Duodenal mucosa (tissue), 2 donors: ENCODE results near the gene PAM.
"Not testable (repeated sequence)": the region's sequence is repeated elsewhere in the genome, so short reads cannot be mapped to it uniquely, and the experiment has no call there.

ENCODE experiments used
- H3K27ac ChIP-seq: one replicate; pipeline ENCODE4 v1.7.0; 2013; ENCODE audit warnings: low read depth, low read length
- H3K27me3 ChIP-seq, 2 donors: one replicate each; pipeline ENCODE4 v1.7.0; 2013; ENCODE audit warnings: low read length in 2 of 2, control low read depth in 1 of 2; ENCODE audit not compliant: insufficient read depth in 2 of 2, control insufficient read depth in 1 of 2
- H3K36me3 ChIP-seq, 2 donors: one replicate each; pipeline ENCODE4 v1.7.0; 2013; ENCODE audit warnings: low read length in 2 of 2, control low read depth in 1 of 2; ENCODE audit not compliant: insufficient read depth in 2 of 2, control insufficient read depth in 1 of 2
- H3K4me1 ChIP-seq, 2 donors: one replicate each; pipeline ENCODE4 v1.7.0; 2013; ENCODE audit warnings: low read length in 2 of 2, control low read depth in 1 of 2; ENCODE audit not compliant: insufficient read depth in 2 of 2, control insufficient read depth in 1 of 2
- H3K4me3 ChIP-seq, 2 donors: one replicate each; pipeline ENCODE4 v1.7.0; 2013; ENCODE audit warnings: low read length in 2 of 2, low read depth in 1 of 2
- H3K9ac ChIP-seq, 2 donors: one replicate each; pipeline ENCODE4 v1.7.0; 2013; ENCODE audit warnings: low read length in 2 of 2, low read depth in 1 of 2
- H3K9me3 ChIP-seq, 2 donors: one replicate each; pipeline ENCODE4 v1.7.0; 2013; ENCODE audit warnings: low read length in 2 of 2, control low read depth in 1 of 2; ENCODE audit not compliant: control insufficient read depth in 1 of 2

The PAM gene

GRCh38 chr5:102903074-102903871 is 148.2 kb downstream of the PAM start:
- no peaks in the 10 kb centered on the region for H3K4me1 ChIP-seq
- no peak overlapping the region for H3K27ac ChIP-seq
- no peak overlapping the region for H3K9ac ChIP-seq
- H3K36me3 ChIP-seq, result no peaks in the 10 kb centered on the region
- no peaks in the 10 kb centered on the region for H3K27me3 ChIP-seq
- no peak overlapping the region for H3K4me3 ChIP-seq
- H3K9me3 ChIP-seq, result no peaks in the 10 kb centered on the region

DNA sequence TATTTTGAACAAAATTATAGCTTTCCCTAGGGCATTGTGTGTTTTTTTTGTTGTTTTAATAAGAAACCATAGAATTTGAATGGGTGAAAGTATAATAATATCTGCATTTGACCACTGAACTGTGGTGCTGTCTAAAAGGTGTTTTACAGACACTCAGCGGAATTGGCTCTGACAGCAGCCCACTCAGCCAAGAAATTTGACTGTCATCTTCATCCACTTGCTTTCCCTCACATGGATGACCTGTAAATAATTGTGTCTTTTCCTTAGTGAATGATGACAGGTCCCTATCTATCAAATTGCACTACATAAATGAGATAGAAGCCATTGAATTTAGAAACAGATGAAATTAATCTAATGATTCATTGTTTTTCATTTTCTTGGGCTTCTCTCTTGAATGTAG is 150.0 kb downstream of the PAM start:
- Histone ChIP-seq H3K4me3 (no peak overlapping the region), H3K27me3 (no peaks in the 10 kb centered on the region), H3K9ac (no peak overlapping the region), H3K4me1 (no peaks in the 10 kb centered on the region), H3K9me3 (no peaks in the 10 kb centered on the region), H3K27ac (no peak overlapping the region), H3K36me3 (no peaks in the 10 kb centered on the region)

- not testable (repeated sequence) for H3K36me3 ChIP-seq, H3K27ac ChIP-seq, H3K9me3 ChIP-seq, H3K27me3 ChIP-seq, H3K4me3 ChIP-seq, H3K4me1 ChIP-seq, H3K9ac ChIP-seq
Measured at GRCh38 chr5:102907099-102907498, 152.0 kb downstream of the PAM start.

DNA sequence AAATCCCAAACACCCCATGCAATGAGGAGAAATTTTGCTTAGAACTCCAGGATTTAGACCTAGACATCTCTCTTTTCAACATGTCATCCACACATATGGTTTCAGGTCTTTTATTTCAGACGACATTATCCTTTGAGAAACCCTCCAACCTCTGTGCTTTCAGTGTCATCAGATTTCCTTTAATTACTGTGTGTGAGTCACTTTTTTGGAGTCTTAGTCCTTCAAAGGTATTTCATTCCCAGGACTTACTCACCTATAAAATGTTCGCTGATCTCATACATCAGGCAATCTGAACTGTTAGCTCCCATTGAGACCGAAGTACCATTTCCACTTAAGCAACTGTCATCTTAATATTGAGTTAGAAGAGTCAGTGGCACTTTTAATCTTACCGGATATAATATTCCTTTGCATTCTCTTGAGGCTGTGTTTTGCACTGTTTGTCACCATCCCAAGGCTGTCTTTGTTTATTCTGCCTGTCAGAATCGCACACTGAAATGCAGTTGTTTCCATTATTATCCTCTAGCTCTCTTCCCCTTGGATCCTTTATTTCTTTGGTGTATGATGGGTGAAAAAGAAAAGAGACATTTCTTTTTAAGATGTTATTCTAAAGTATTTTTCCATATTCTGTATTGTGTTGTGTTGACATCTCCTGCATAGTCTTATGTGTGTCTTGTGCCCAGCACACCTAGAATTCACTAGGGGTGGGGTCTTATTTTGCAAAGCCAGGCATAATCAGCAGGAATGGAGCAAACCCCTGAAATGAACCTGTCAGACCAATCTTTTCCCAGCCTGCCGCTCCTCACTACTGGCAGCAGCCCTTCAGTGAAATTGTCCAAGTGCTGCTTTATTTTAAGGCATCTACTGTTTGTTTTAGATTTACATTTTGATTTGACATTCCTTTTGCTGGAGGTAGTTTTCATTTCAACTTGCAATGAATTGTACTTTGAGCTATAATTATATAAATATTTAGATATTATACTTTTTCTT is 155.4 kb downstream of the PAM start:
- no peak overlapping the region for H3K9ac ChIP-seq
- H3K4me3 ChIP-seq, result no peak overlapping the region
- no peaks in the 10 kb centered on the region for H3K27me3 ChIP-seq
- no peaks in the 10 kb centered on the region for H3K9me3 ChIP-seq
- no peaks in the 10 kb centered on the region for H3K4me1 ChIP-seq
- H3K27ac ChIP-seq, result no peak overlapping the region
- H3K36me3 ChIP-seq, result no peaks in the 10 kb centered on the region

- H3K27me3 ChIP-seq, result no peaks in the 10 kb centered on the region
- no peaks in the 10 kb centered on the region for H3K9me3 ChIP-seq
- H3K9ac ChIP-seq, result no peak overlapping the region
- no peaks in the 10 kb centered on the region for H3K36me3 ChIP-seq
- no peak overlapping the region for H3K4me3 ChIP-seq
- H3K27ac ChIP-seq, result no peak overlapping the region
- H3K4me1 ChIP-seq, result no peaks in the 10 kb centered on the region
Measured at GRCh38 chr5:102911973-102912372, 156.9 kb downstream of the PAM start.

GRCh38 chr5:102916109-102916508 is 161.0 kb downstream of the PAM start:
- no peak overlapping the region for H3K4me3 ChIP-seq
- no peaks in the 10 kb centered on the region for H3K27me3 ChIP-seq
- no peaks in the 10 kb centered on the region for H3K4me1 ChIP-seq
- H3K27ac ChIP-seq, result no peak overlapping the region
- H3K36me3 ChIP-seq, result no peaks in the 10 kb centered on the region
- H3K9me3 ChIP-seq, result no peaks in the 10 kb centered on the region
- H3K9ac ChIP-seq, result no peak overlapping the region

DNA sequence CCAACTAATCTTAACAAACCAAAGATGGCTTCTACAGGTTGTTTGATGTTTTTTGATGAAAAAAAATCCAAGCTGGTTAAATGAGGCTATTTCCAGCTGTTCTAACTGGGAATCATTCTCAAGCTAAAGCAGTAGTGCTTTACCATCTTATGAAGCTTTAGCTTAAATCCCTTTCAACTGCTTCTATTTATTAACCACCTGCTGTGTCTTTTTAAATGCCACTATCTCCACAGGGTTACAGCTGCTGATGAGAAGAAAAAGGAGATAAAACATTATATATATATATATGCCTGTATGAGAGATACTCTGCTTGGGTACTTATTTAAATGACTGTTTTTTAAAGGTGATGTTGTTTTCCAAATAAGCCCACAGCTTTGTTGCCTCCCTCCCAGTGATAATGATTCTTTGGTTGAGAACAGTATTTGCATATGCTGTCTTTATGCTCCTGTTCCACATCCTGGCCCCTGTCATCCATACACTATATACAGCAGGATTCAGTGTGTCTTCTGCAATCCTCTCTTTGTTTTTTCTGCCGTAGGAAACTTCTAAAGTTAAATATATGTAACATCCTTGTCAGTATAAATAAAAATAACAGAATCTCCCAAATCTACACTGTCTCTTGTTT is 164.0 kb downstream of the PAM start:
- H3K27ac ChIP-seq, result no peak overlapping the region
- no peaks in the 10 kb centered on the region for H3K9me3 ChIP-seq
- H3K4me1 ChIP-seq, result no peaks in the 10 kb centered on the region
- H3K9ac ChIP-seq, result no peak overlapping the region
- H3K27me3 ChIP-seq, result no peaks in the 10 kb centered on the region
- no peaks in the 10 kb centered on the region for H3K36me3 ChIP-seq
- no peak overlapping the region for H3K4me3 ChIP-seq

DNA sequence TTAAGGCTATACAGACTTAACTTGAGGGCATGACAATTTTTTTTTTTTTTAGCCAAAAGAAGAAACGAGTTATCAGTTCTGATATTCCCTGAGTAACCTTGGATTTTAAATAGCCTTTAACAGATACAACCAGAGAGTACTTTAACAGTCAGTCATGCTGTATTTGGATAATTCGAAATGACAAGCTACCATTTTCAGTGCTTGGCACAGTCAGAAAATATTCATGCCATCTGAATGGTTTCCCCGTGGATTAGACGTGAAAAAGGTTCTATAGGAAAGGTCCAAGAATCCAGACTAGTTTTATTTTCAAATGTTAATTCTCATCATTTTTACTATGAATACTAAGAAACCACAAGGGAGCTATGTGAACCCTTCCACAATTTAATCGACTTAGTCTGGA is 165.7 kb downstream of the PAM start:
- Histone ChIP-seq H3K9ac (no peak overlapping the region), H3K27ac (no peak overlapping the region), H3K36me3 (peaks cover 0 to 3% of the 10 kb centered on the region in 2 donors), H3K4me1 (no peaks in the 10 kb centered on the region), H3K27me3 (no peaks in the 10 kb centered on the region), H3K4me3 (no peak overlapping the region), H3K9me3 (no peaks in the 10 kb centered on the region)

DNA sequence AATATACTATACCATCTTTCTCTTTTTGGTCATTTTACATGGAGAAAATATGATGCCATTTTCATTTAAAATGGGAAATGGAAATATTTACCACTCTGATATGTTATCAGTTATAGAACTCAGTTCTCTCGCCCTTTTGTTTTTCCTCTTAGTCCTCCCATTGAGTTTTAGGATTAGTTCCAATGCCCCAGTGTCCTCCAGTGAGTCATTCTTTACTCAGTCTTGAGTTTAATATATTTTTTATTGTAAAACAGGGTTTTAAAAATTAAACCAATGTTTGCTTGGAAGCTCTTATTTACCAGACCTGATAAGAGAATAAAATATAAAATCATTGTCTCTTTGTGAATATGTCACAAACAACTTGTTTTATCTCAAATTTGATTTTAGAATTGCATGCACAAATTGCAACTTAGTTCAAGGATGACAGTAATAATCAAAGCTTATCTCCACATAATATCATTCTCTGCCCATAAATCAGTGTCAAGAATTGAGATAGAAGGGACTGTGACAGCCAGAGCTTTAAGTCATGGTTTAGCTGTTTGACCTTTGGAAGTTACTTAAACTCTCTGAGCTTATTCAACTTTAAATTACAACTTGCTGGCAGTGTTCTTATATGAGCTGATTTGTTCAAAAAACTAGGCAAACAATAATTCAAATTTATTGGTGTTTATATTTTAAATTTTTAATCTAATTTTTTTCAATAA is 166.4 kb downstream of the PAM start:
- H3K36me3 ChIP-seq, result peaks cover 0 to 3% of the 10 kb centered on the region in 2 donors
- no peaks in the 10 kb centered on the region for H3K4me1 ChIP-seq
- H3K27ac ChIP-seq, result no peak overlapping the region
- no peaks in the 10 kb centered on the region for H3K27me3 ChIP-seq
- H3K9ac ChIP-seq, result no peak overlapping the region
- H3K9me3 ChIP-seq, result no peaks in the 10 kb centered on the region
- H3K4me3 ChIP-seq, result no peak overlapping the region
